ENCODE results near the gene PLA2G4C. TPM values are rescaled to one million over a fixed set of nuclear protein-coding genes. Genes with fewer than 3 reads are reported as not detected.
A peak's percentile ranks its signal among the peaks of the same experiment; 100 is the strongest.

The PLA2G4C gene
- total and polyA plus RNA-seq, 8 donors: 2.9 to 21.7 (median 11.3) TPM

DNA sequence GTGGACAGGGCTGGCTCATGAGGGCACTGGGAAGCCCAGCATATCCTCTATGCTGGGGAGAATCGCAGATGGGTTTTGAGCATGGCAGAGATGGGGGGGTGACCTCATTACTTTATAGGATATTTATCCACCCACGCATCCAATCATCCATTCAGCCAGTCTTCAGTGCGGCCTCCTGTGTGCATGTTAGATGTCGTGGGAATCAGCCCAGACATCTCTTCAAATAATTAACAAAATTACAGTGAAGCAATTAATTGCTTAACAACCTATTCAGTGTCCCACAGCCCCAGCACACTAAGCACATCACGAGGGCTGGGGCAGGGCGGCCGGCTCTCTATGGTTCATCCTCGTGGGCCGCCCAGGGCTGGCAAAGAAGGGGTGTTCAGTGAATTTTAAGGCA, 38.0 kb upstream of the PLA2G4C start:
- no peaks in the 10 kb centered on the region for H3K4me1 ChIP-seq
- DNase-seq (no peak), ATAC-seq (no peak), FAIRE-seq (no peak)
- no peaks in the 10 kb centered on the region for H3K9me3 ChIP-seq
- intact Hi-C loops (cut with DNase I): no loop called here
- WGBS, 2 donors: 91 to 98% methylated on average over 9 of the region's 9 CpGs
- no peak for TF ChIP-seq CTCF (IDR thresholded peaks at IDR 0.05)
- H3K4me3 ChIP-seq: no peak overlapping the region
- H3K36me3 ChIP-seq: no peaks in the 10 kb centered on the region
- no peak overlapping the region for H3K27ac ChIP-seq
- H3K27me3 ChIP-seq: no peaks in the 10 kb centered on the region

DNA sequence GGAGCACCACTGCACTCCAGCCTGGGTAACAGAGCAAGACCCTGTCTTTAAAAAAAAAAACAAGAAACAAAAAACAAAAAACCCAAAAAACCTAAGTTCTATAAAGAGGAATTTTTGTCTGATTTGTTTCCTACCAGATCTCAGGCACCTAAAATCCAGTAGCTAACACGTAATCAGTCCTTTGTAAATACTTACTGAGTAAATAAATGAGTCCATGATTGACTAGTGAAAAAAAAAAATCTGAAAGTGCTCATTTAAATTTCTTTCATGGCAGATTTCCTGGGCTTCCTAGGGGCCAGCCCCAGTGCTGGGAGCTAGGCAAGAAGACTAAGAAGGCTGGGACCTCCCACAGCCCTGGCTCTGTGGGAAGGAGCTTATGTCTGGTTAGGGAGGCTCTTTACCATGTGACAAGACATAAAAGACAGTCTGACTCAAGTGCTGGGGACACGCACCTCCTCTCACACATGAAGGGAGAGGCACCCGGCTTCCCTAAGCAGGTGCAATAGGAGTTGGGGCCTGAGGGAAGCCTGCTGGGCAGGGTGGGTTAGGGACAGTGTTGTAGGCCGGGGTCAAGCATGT, 37.1 kb upstream of the PLA2G4C start:
- H3K4me1 ChIP-seq: no peaks in the 10 kb centered on the region
- DNase-seq: no peak
- 65 to 75% methylated on average over 4 of the region's 4 CpGs for WGBS, 2 donors
- H3K4me3 ChIP-seq: no peak overlapping the region
- H3K36me3 ChIP-seq: no peaks in the 10 kb centered on the region
- intact Hi-C loops (cut with DNase I): no loop called here
- no peak overlapping the region for H3K27ac ChIP-seq
- FAIRE-seq: no peak
- H3K27me3 ChIP-seq: no peaks in the 10 kb centered on the region
- no peak for TF ChIP-seq CTCF (IDR thresholded peaks at IDR 0.05)
- H3K9me3 ChIP-seq: no peaks in the 10 kb centered on the region
- ATAC-seq: peak in 1 of 4 donors; percentile 59

GRCh38 chr19:48139053-48139452, 28.4 kb upstream of the PLA2G4C start:
- DNase-seq (no peak), ATAC-seq (no peak), FAIRE-seq (no peak)
- Histone ChIP-seq H3K27ac (no peak overlapping the region), H3K36me3 (no peaks in the 10 kb centered on the region), H3K27me3 (no peaks in the 10 kb centered on the region), H3K9me3 (no peaks in the 10 kb centered on the region), H3K4me1 (no peaks in the 10 kb centered on the region), H3K4me3 (no peak overlapping the region)
- TF ChIP-seq CTCF (IDR thresholded peaks at IDR 0.05): no peak
- 79 to 92% methylated on average over 6 of the region's 6 CpGs for whole genome bisulfite sequencing, 2 donors
- intact Hi-C loops (cut with DNase I): no loop called here

DNA sequence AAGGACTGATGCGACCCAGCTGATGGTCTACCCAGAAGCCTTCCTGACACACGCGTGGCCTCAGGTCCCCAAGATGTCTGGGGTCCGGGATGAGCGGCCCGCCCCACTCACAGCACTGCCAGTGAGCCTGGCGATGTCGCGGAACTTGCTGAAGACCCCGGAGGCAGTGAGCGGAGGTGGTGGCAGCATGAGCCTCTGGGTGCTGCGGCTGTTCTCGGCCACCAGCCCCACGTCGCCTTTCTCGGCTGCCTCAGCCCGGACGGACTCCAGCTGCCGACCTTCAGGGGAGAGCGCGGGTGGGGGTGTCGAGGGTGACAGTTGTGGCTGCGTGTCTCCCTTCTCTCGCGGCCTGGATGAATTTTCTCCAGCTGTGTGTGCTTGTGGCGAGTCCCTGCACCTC, 26.8 kb upstream of the PLA2G4C start:
- Histone ChIP-seq H3K4me3 (no peak overlapping the region), H3K27me3 (no peaks in the 10 kb centered on the region), H3K36me3 (no peaks in the 10 kb centered on the region), H3K27ac (no peak overlapping the region), H3K9me3 (no peaks in the 10 kb centered on the region), H3K4me1 (no peaks in the 10 kb centered on the region)
- FAIRE-seq (no peak), DNase-seq (no peak), ATAC-seq (no peak)
- intact Hi-C loops (cut with DNase I): no loop called here
- no peak for TF ChIP-seq CTCF (IDR thresholded peaks at IDR 0.05)
- 94 to 95% methylated on average over 26 of the region's 26 CpGs for WGBS, 2 donors

GRCh38 chr19:48136547-48136946, 25.9 kb upstream of the PLA2G4C start:
- Histone ChIP-seq H3K27me3 (no peaks in the 10 kb centered on the region), H3K9me3 (no peaks in the 10 kb centered on the region), H3K4me1 (no peaks in the 10 kb centered on the region), H3K27ac (no peak overlapping the region), H3K4me3 (no peak overlapping the region), H3K36me3 (no peaks in the 10 kb centered on the region)
- WGBS, 2 donors: 95% methylated on average over 4 of the region's 4 CpGs
- no peak for FAIRE-seq
- no peak for TF ChIP-seq CTCF (IDR thresholded peaks at IDR 0.05)
- DNase-seq: no peak
- no peak for ATAC-seq
- intact Hi-C loops (cut with DNase I): no loop called here
